Measurements from ENCODE around the gene MYD88.

MYD88 gene

GRCh38 chr3:38138349-38139190 lies at the start of gene MYD88:
MYD88 (plus strand) TSS chr3:38138661; CDS start chr3:38138701, 40 bp downstream.
- DNase-seq, result peak; percentile 85

- no peak for DNase-seq
Measured at GRCh38 chr3:38089163-38089562, 49.3 kb upstream of the MYD88 start.

- no peak for DNase-seq
Measured at GRCh38 chr3:38090453-38090852, 48.0 kb upstream of the MYD88 start.

- no peak for DNase-seq
Measured at GRCh38 chr3:38094999-38095398, 43.5 kb upstream of the MYD88 start.

- DNase-seq, result no peak
Measured at GRCh38 chr3:38095669-38096483, 42.6 kb upstream of the MYD88 start.

GRCh38 chr3:38097446-38098375 lies 40.8 kb upstream of the MYD88 start:
- peak; percentile 7 for DNase-seq

- no peak for DNase-seq
Measured at GRCh38 chr3:38098376-38098723, 40.1 kb upstream of the MYD88 start.

- DNase-seq, result no peak
Measured at GRCh38 chr3:38099518-38099917, 38.9 kb upstream of the MYD88 start.

GRCh38 chr3:38100498-38100897 lies 38.0 kb upstream of the MYD88 start:
- no peak for DNase-seq

GRCh38 chr3:38101811-38102443 lies 36.5 kb upstream of the MYD88 start:
- no peak for DNase-seq

GRCh38 chr3:38102444-38102814 lies 36.0 kb upstream of the MYD88 start:
- DNase-seq, result no peak

- DNase-seq, result no peak
Measured at GRCh38 chr3:38105525-38105924, 32.9 kb upstream of the MYD88 start.

GRCh38 chr3:38107911-38108648 lies 30.4 kb upstream of the MYD88 start:
- DNase-seq, result no peak

- peak; percentile 10 for DNase-seq
Measured at GRCh38 chr3:38108649-38109579, 29.5 kb upstream of the MYD88 start.

GRCh38 chr3:38109580-38110313 lies 28.7 kb upstream of the MYD88 start:
- peak; percentile 33 for DNase-seq

- DNase-seq, result peak; percentile 6
Measured at GRCh38 chr3:38110314-38111050, 28.0 kb upstream of the MYD88 start.

GRCh38 chr3:38111201-38111600 lies 27.3 kb upstream of the MYD88 start:
- peak; percentile 12 for DNase-seq

GRCh38 chr3:38111696-38112377 lies 26.6 kb upstream of the MYD88 start:
- peak; percentile 22 for DNase-seq
